Measurements from ENCODE around the gene ACAT2.

The ACAT2 gene

DNA sequence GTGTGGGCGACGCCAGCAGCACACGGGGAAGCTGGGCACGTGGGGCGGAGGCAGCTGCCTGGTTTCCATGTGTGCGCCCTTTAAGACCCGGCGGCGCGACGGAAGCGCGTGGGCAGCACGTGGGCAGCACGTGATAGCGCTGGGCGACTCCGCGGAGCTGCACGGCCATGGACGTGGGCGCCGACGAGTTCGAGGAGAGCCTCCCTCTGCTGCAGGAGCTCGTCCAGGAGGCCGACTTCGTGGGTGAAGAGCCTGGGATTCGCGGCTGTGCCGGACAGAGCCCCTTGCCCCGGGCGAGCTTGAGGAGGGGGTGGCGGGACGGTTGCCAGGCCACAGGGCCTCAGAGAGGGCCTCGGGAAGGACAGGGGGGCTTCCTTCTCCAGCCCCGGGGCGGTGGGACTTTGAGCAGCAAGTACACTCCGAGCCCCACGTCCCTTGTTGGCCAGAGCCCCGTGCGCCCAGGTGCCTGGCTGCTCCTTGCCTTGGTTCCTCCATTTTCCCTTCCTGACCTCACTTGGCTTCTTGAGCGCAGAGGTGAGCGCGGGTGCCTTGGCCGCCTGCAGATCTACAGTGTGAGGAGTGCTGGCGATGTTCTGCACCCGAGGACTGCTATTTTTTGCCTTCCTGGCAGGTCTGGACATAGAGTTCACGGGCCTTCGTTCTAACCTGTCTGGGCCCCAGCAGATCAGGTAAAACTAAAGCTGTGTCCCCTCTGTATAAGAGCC, 38.5 kb downstream of the ACAT2 start, which contains the start of gene PNLDC1:
TSS of gene PNLDC1 (plus strand) at position 136 of the 725 bp plus-strand sequence. CDS start at position 168, 32 bp downstream.
- TF ChIP-seq ZNF777 (tag by site-specific recombination; IDR thresholded peaks at IDR 0.05; ENCODE audit: borderline replicate concordance) (no peak), YY1 (tag by site-specific recombination; IDR thresholded peaks at IDR 0.05) (no peak), ZNF423 (tag by site-specific recombination; IDR thresholded peaks at IDR 0.05) (no peak), ZNF19 (tag by site-specific recombination; IDR thresholded peaks at IDR 0.05; ENCODE audit: low read depth) (no peak), ZNF530 (tag by site-specific recombination; IDR thresholded peaks at IDR 0.05; ENCODE audit: low read depth) (no peak), EGR2 (tag by site-specific recombination; IDR thresholded peaks at IDR 0.05; ENCODE audit: low read depth) (no peak), ZSCAN23 (tag by site-specific recombination; IDR thresholded peaks at IDR 0.05) (no peak), ZNF792 (tag by site-specific recombination; IDR thresholded peaks at IDR 0.05) (no peak), ZNF155 (tag by site-specific recombination; IDR thresholded peaks at IDR 0.05) (no peak), ZNF37A (tag by site-specific recombination; IDR thresholded peaks at IDR 0.05) (no peak), TRIM28 (IDR thresholded peaks at IDR 0.05; ENCODE audit: borderline replicate concordance, low read length) (no peak), ZNF426 (tag by site-specific recombination; IDR thresholded peaks at IDR 0.05) (no peak), ZNF48 (tag by site-specific recombination; IDR thresholded peaks at IDR 0.05) (no peak), SP3 (tag by site-specific recombination; IDR thresholded peaks at IDR 0.05) (no peak)
- TF ChIP-seq, protein P1, sequence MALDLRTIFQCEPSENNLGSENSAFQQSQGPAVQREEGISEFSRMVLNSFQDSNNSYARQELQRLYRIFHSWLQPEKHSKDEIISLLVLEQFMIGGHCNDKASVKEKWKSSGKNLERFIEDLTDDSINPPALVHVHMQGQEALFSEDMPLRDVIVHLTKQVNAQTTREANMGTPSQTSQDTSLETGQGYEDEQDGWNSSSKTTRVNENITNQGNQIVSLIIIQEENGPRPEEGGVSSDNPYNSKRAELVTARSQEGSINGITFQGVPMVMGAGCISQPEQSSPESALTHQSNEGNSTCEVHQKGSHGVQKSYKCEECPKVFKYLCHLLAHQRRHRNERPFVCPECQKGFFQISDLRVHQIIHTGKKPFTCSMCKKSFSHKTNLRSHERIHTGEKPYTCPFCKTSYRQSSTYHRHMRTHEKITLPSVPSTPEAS (tag by site-specific recombination; IDR thresholded peaks at IDR 0.05) = no peak
- TF ChIP-seq, protein P2, sequence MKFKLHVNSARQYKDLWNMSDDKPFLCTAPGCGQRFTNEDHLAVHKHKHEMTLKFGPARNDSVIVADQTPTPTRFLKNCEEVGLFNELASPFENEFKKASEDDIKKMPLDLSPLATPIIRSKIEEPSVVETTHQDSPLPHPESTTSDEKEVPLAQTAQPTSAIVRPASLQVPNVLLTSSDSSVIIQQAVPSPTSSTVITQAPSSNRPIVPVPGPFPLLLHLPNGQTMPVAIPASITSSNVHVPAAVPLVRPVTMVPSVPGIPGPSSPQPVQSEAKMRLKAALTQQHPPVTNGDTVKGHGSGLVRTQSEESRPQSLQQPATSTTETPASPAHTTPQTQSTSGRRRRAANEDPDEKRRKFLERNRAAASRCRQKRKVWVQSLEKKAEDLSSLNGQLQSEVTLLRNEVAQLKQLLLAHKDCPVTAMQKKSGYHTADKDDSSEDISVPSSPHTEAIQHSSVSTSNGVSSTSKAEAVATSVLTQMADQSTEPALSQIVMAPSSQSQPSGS (tag by site-specific recombination; IDR thresholded peaks at IDR 0.05; ENCODE audit: low read depth) = no peak
- Histone ChIP-seq H3K4me3 (ENCODE audit: low read depth, low read length) (no peak within 1 kb of the TSS), H3K36me3 (ENCODE audit: control insufficient read depth in 2 of 2, insufficient read depth in 1 of 2, low read length in 2 of 2) (peaks cover 27 to 43% of the 10 kb centered on the region in 2 experiments), H3K9me3 (ENCODE audit: control insufficient read depth, insufficient read depth, low read depth, low read length) (no peaks in the 10 kb centered on the region), H3K27ac (ENCODE audit: extremely low read depth, low read depth, low read length) (no peak within 1 kb of the TSS), H3K4me1 (ENCODE audit: control insufficient read depth, insufficient read depth, low read length) (no peaks in the 10 kb centered on the region)
- ChIA-PET CTCF (no interaction called here), POLR2A (interaction anchor here (0.6 to 1.8 kb wide), 3 partner anchors 10 to 73 kb away, joined by 3 to 11 read pairs (median 3); partner anchors contain the start of genes ACAT2, MRPL18, TCP1 and WTAP)

DNA sequence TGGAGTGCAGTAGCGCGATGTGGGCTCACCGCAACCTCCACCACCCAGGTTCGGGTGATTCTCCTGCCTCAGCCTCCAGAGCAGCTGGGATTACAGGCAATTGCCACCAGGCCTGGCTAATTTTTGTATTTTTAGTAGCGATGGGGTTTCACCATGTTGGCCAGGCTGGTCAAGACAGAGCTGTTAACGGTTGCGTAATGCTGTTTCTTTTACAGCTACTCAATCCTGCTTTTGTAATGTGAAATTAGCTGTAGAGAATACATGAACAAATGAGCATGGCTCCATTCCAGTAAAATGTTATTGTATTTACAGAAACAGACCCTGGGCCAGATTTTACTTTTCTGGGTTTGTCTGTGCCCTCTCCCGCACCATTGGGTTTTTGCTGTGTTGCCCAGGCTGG, 40.1 kb downstream of the ACAT2 start:
- no peak overlapping the region for H3K27ac ChIP-seq (ENCODE audit: extremely low read depth, low read depth, low read length)
- no peak overlapping the region for H3K4me3 ChIP-seq (ENCODE audit: low read depth, low read length)
- TF ChIP-seq ZNF202 (tag by site-specific recombination; IDR thresholded peaks at IDR 0.05; ENCODE audit: borderline replicate concordance) (no peak), ZNF266 (tag by site-specific recombination; IDR thresholded peaks at IDR 0.05; ENCODE audit: low read depth) (no peak), SCRT2 (tag by site-specific recombination; IDR thresholded peaks at IDR 0.05) (no peak), ZNF660 (tag by site-specific recombination; IDR thresholded peaks at IDR 0.05) (no peak), ZNF792 (tag by site-specific recombination; IDR thresholded peaks at IDR 0.05) (no peak), ZNF76 (tag by site-specific recombination; IDR thresholded peaks at IDR 0.05; ENCODE audit: borderline replicate concordance, low read depth) (no peak), ZNF155 (tag by site-specific recombination; IDR thresholded peaks at IDR 0.05) (no peak)
- TF ChIP-seq, protein P3, sequence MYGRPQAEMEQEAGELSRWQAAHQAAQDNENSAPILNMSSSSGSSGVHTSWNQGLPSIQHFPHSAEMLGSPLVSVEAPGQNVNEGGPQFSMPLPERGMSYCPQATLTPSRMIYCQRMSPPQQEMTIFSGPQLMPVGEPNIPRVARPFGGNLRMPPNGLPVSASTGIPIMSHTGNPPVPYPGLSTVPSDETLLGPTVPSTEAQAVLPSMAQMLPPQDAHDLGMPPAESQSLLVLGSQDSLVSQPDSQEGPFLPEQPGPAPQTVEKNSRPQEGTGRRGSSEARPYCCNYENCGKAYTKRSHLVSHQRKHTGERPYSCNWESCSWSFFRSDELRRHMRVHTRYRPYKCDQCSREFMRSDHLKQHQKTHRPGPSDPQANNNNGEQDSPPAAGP (tag by site-specific recombination; IDR thresholded peaks at IDR 0.05) = no peak
- H3K9me3 ChIP-seq (ENCODE audit: control insufficient read depth, insufficient read depth, low read depth, low read length) = no peaks in the 10 kb centered on the region
- H3K36me3 ChIP-seq (ENCODE audit: control insufficient read depth in 2 of 2, insufficient read depth in 1 of 2, low read length in 2 of 2) = peaks cover 13 to 30% of the 10 kb centered on the region in 2 experiments; a peak in 2 of 3 replicates
- H3K4me1 ChIP-seq (ENCODE audit: control insufficient read depth, insufficient read depth, low read length) = no peaks in the 10 kb centered on the region
- CTCF ChIA-PET = no interaction called here
- POLR2A ChIA-PET = no interaction called here
